CD14-positive monocyte (primary cell): ENCODE data around the gene CXCL17. TPM values are rescaled to one million over a fixed set of nuclear protein-coding genes. Genes with fewer than 3 reads are reported as not detected.

Experiments used
- DNase-seq, 3 donors: peaks; one replicate each; pipeline ENCODE4 v3.0.0-alpha.2; 2011 to 2022
- H2AFZ ChIP-seq: 2 replicates; pipeline ENCODE4 v1.6.0; 2012; ENCODE audit warnings: mild to moderate bottlenecking, low read depth, low read length, inconsistent platforms; ENCODE audit not compliant: insufficient read depth, poor library complexity, severe bottlenecking
- H3K27ac ChIP-seq, 2 donors: 1 replicate in 1 of 2; 2 replicates in 1 of 2; pipeline ENCODE4 v1.5.1; 2012 to 2013; ENCODE audit warnings: low read length in 2 of 2, control low read depth in 1 of 2, inconsistent platforms in 1 of 2, low read depth in 1 of 2, mild to moderate bottlenecking in 1 of 2
- H3K27me3 ChIP-seq, 2 donors: one replicate each; pipeline versions ENCODE4 v1.6.0 to v1.6.1; 2011 to 2013; ENCODE audit warnings: low read length in 2 of 2; ENCODE audit not compliant: control insufficient read depth in 2 of 2, insufficient read depth in 2 of 2
- H3K36me3 ChIP-seq, 2 donors: replicated peaks in 1 of 2; 1 replicate in 1 of 2; 2 replicates in 1 of 2; pipeline versions ENCODE4 v1.5.1 to v1.6.1; 2012 to 2013; ENCODE audit warnings: low read length in 2 of 2, control low read depth in 1 of 2, inconsistent platforms in 1 of 2, mild to moderate bottlenecking in 1 of 2; ENCODE audit not compliant: insufficient read depth in 2 of 2, control insufficient read depth in 1 of 2
- H3K4me1 ChIP-seq, 2 donors: 1 replicate in 1 of 2; 2 replicates in 1 of 2; pipeline versions ENCODE4 v1.5.1 to v1.6.1; 2012 to 2013; ENCODE audit warnings: low read length in 2 of 2, control low read depth in 1 of 2, inconsistent platforms in 1 of 2, mild to moderate bottlenecking in 1 of 2, moderate library complexity in 1 of 2; ENCODE audit not compliant: insufficient read depth in 2 of 2, control insufficient read depth in 1 of 2
- H3K4me2 ChIP-seq: replicated peaks from 2 replicates; pipeline ENCODE3; 2012; ENCODE audit warnings: low read length, moderate library complexity, mild to moderate bottlenecking; ENCODE audit not compliant: poor library complexity, severe bottlenecking; ENCODE audit errors: extremely low read depth
- H3K4me3 ChIP-seq, 3 experiments: fragments of 200-600 bp in 1 of 3; sonication (generic) in 1 of 3; replicated peaks in 1 of 3; 1 replicate in 2 of 3; 2 replicates in 1 of 3; pipeline ENCODE4 v1.5.1; 2011 to 2013; ENCODE audit warnings: low read length in 3 of 3, mild to moderate bottlenecking in 3 of 3, control low read depth in 2 of 3, low read depth in 2 of 3, inconsistent platforms in 1 of 3, moderate library complexity in 1 of 3
- H3K79me2 ChIP-seq: 2 replicates; pipeline ENCODE4 v1.6.0; 2012; ENCODE audit warnings: mild to moderate bottlenecking, control low read depth, inconsistent platforms, low read length, moderate library complexity; ENCODE audit not compliant: insufficient read depth
- H3K9ac ChIP-seq: 2 replicates; pipeline ENCODE4 v1.6.0; 2017; ENCODE audit warnings: low read length, mild to moderate bottlenecking; ENCODE audit not compliant: insufficient read depth, poor library complexity, severe bottlenecking
- H3K9me3 ChIP-seq, 2 donors: replicated peaks in 1 of 2; 1 replicate in 1 of 2; 2 replicates in 1 of 2; pipeline versions ENCODE4 v1.5.1 to v1.6.1; 2012 to 2013; ENCODE audit warnings: low read length in 2 of 2, control low read depth in 1 of 2; ENCODE audit not compliant: control insufficient read depth in 1 of 2, insufficient read depth in 1 of 2
- H4K20me1 ChIP-seq: 2 replicates; pipeline ENCODE4 v1.6.0; 2012; ENCODE audit warnings: mild to moderate bottlenecking, low read length, control low read depth, moderate library complexity; ENCODE audit not compliant: insufficient read depth
- H3K27ac Mint-ChIP-seq, 7 donors: one replicate each; pipeline ENCODE4 v1.8.0; 2020; ENCODE audit warnings: mild to moderate bottlenecking in 7 of 7, mixed read lengths in 7 of 7, moderate library complexity in 6 of 7, inconsistent platforms in 2 of 7
- H3K27me3 Mint-ChIP-seq, 3 donors: one replicate each; pipeline ENCODE4 v1.8.0; 2021 to 2022; ENCODE audit warnings: low read depth in 3 of 3, mild to moderate bottlenecking in 3 of 3, mixed read lengths in 3 of 3, moderate library complexity in 3 of 3, inconsistent platforms in 1 of 3
- H3K36me3 Mint-ChIP-seq, 2 donors: one replicate each; pipeline ENCODE4 v1.8.0; 2020; ENCODE audit warnings: mixed read lengths in 2 of 2, inconsistent platforms in 1 of 2, mild to moderate bottlenecking in 1 of 2
- H3K4me1 Mint-ChIP-seq: one replicate; pipeline ENCODE4 v1.8.0; 2020; ENCODE audit warnings: mild to moderate bottlenecking, mixed read lengths
- H3K4me3 Mint-ChIP-seq, 2 donors: one replicate each; pipeline ENCODE4 v1.8.0; 2020; ENCODE audit warnings: mild to moderate bottlenecking in 2 of 2, mixed read lengths in 2 of 2, moderate library complexity in 1 of 2
- H3K9me3 Mint-ChIP-seq, 7 donors: one replicate each; pipeline ENCODE4 v1.8.0; 2020 to 2022; ENCODE audit warnings: mixed read lengths in 7 of 7, mild to moderate bottlenecking in 6 of 7, moderate library complexity in 6 of 7, inconsistent platforms in 2 of 7
- WGBS: methylation state at CpG from one replicate; pipeline ENCODE4 v1.1.5; 2013; ENCODE audit warnings: missing lambda C conversion rate; ENCODE audit not compliant: insufficient coverage; 5-methylcytosine and 5-hydroxymethylcytosine counted together
- intact Hi-C, 2 donors: fragments of 100-400 bp; cut with micrococcal nuclease; formaldehyde crosslinking; loops; one replicate each; pipeline versions ENCODE4 v1.15.0 to v1.15.1; 2023
- polyA plus RNA-seq, 3 donors: library from polyadenylated mRNA; depleted of rRNA in 1 of 3; unstranded in 2 of 3; stranded (reverse) in 1 of 3; fragments of 300-500 nt in 2 of 3; fragments of >200 nt in 1 of 3; fragmentation: Illumina TruSeq in 2 of 3; gene quantifications; 1 replicate in 2 of 3; 2 replicates in 1 of 3; pipeline ENCODE4 v1.2.3, GENCODE V29; 2012 to 2021
- TF ChIP-seq, protein P1 (sequence below): fragments of 200-600 bp; IDR thresholded peaks from one replicate; pipeline ENCODE4 v1.8.0; 2022; ENCODE audit warnings: antibody characterized with exemption, mild to moderate bottlenecking

Gene CXCL17
- polyA plus RNA-seq, 3 donors, result not detected

DNA sequence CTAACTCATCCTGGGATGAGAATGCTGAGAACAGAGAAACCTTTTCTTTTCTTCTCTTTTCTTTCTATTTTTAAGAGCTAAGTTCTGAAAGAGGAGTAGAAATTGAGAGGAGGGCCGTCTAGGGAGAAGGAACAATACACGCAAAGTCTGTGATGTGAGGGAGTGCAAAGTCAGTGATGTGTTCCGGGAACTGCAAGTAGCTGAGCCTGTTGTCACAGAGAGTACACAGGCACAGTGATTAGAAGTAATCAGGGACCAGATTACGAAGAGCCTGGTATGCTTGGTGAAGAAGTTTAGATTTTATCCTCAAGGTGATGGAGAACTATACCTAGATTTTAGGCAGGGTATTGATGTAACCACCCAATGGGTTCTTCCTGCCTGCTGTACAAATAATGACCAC, 32.0 kb upstream of the CXCL17 start:
- intact Hi-C loops, result no loop called here
- Histone ChIP-seq H3K27me3 (peaks cover 2% of the 10 kb centered on the region in 2 donors), H3K36me3 (no peaks in the 10 kb centered on the region), H3K9ac (no peak overlapping the region), H3K4me2 (no peak overlapping the region), H3K27ac (no peak overlapping the region), H3K4me3 (no peak overlapping the region), H3K79me2 (no peaks in the 10 kb centered on the region), H3K4me1 (peaks cover 5 to 8% of the 10 kb centered on the region in 2 donors), H2AFZ (no peak overlapping the region), H3K9me3 (no peaks in the 10 kb centered on the region), H4K20me1 (no peaks in the 10 kb centered on the region)
- H3K27ac Mint-ChIP-seq, result no peak overlapping the region
- no peaks in the 10 kb centered on the region for H3K9me3 Mint-ChIP-seq
- no peak overlapping the region for H3K4me3 Mint-ChIP-seq
- TF ChIP-seq, protein P1, sequence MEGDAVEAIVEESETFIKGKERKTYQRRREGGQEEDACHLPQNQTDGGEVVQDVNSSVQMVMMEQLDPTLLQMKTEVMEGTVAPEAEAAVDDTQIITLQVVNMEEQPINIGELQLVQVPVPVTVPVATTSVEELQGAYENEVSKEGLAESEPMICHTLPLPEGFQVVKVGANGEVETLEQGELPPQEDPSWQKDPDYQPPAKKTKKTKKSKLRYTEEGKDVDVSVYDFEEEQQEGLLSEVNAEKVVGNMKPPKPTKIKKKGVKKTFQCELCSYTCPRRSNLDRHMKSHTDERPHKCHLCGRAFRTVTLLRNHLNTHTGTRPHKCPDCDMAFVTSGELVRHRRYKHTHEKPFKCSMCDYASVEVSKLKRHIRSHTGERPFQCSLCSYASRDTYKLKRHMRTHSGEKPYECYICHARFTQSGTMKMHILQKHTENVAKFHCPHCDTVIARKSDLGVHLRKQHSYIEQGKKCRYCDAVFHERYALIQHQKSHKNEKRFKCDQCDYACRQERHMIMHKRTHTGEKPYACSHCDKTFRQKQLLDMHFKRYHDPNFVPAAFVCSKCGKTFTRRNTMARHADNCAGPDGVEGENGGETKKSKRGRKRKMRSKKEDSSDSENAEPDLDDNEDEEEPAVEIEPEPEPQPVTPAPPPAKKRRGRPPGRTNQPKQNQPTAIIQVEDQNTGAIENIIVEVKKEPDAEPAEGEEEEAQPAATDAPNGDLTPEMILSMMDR, result no peak
- peaks cover 14 to 29% (median 22%) of the 10 kb centered on the region in 3 donors for H3K27me3 Mint-ChIP-seq
- no peaks in the 10 kb centered on the region for H3K36me3 Mint-ChIP-seq
- WGBS, result 89% methylated on average over 4 of the region's 4 CpGs
- peaks cover 8% of the 10 kb centered on the region for H3K4me1 Mint-ChIP-seq
- no peak for DNase-seq

DNA sequence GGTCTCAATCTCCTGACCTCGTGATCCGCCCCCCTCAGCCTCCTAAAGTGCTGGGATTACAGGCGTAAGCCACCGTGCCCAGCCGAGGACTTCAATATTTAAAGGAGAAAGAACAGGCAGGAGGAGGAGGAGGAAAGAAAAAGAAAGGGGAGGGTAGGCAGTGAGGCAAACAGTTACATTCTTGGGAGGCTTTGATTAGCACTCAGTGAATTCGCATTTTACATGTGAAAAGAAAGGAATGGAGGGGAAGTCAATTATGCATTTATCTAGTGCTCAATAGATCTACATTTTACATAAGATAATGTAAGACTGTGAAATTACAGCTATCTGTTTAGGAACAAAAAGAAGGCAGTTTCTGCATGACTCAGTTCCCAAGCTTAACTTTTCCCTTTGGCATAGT, 30.9 kb upstream of the CXCL17 start:
- TF ChIP-seq, protein P1, result no peak
- Histone ChIP-seq H3K4me3 (no peak overlapping the region), H3K36me3 (no peaks in the 10 kb centered on the region), H3K27ac (no peak overlapping the region), H3K4me1 (peaks cover 10 to 13% of the 10 kb centered on the region in 2 donors), H2AFZ (no peak overlapping the region), H4K20me1 (no peaks in the 10 kb centered on the region), H3K9me3 (no peaks in the 10 kb centered on the region), H3K27me3 (peaks cover 2% of the 10 kb centered on the region in 2 donors), H3K79me2 (no peaks in the 10 kb centered on the region), H3K4me2 (no peak overlapping the region), H3K9ac (no peak overlapping the region)
- H3K27ac Mint-ChIP-seq, result no peak overlapping the region
- H3K27me3 Mint-ChIP-seq, result peaks cover 9 to 25% (median 15%) of the 10 kb centered on the region in 3 donors
- DNase-seq, result no peak
- WGBS, result 90% methylated on average over 3 of the region's 6 CpGs
- peaks cover 10% of the 10 kb centered on the region for H3K4me1 Mint-ChIP-seq
- no peak overlapping the region for H3K4me3 Mint-ChIP-seq
- H3K9me3 Mint-ChIP-seq, result no peaks in the 10 kb centered on the region
- intact Hi-C loops, result no loop called here
- H3K36me3 Mint-ChIP-seq, result no peaks in the 10 kb centered on the region
